A172 (cell line): ENCODE measurements around the gene PLA2G4F. TPM values are rescaled to one million over a fixed set of nuclear protein-coding genes. Genes with fewer than 3 reads are reported as not detected.
A peak's percentile ranks its signal among the peaks of the same experiment; 100 is the strongest.
"Not testable (repeated sequence)": the region's sequence is repeated elsewhere in the genome, so short reads cannot be mapped to it uniquely, and the experiment has no call there.

Experiments
- DNase-seq: peaks from one replicate; pipeline ENCODE4 v3.0.0-alpha.2; 2015; ENCODE audit warnings: low spot score
- total RNA-seq: library from RNA; depleted of rRNA; stranded (reverse); fragments of >200 nt; shearing (Covaris generic); gene quantifications from 2 replicates; pipeline ENCODE4 v1.2.3, GENCODE V29; 2014; rRNA removed

PLA2G4F gene
- total RNA-seq, 1 experiment from 2014 or later: not detected

- DNase-seq: peak; percentile 16
Measured at GRCh38 chr15:42100021-42100800, 56.2 kb downstream of the PLA2G4F start.

GRCh38 chr15:42097018-42097417 is 59.4 kb downstream of the PLA2G4F start:
- DNase-seq: no peak

- no peak for DNase-seq
Measured at GRCh38 chr15:42094512-42094963, 61.9 kb downstream of the PLA2G4F start, which contains the start of gene PLA2G4D. TSS of gene PLA2G4D (minus strand) at chr15:42094562. CDS start at chr15:42094459, 103 bp downstream.

GRCh38 chr15:42093966-42094365 is 62.5 kb downstream of the PLA2G4F start:
- no peak for DNase-seq

- peak; percentile 59 for DNase-seq
Measured at GRCh38 chr15:42092398-42093318, 63.8 kb downstream of the PLA2G4F start.

GRCh38 chr15:42091753-42092397 is 64.6 kb downstream of the PLA2G4F start:
- not testable (repeated sequence) for DNase-seq

- DNase-seq: no peak
Measured at GRCh38 chr15:42090781-42091180, 65.7 kb downstream of the PLA2G4F start.

GRCh38 chr15:42090370-42090769 is 66.1 kb downstream of the PLA2G4F start:
- DNase-seq: no peak

GRCh38 chr15:42089942-42090341 is 66.5 kb downstream of the PLA2G4F start:
- no peak for DNase-seq

Other genes starting within 250 kb of the PLA2G4F start
- gene EHD4, start 184.1 kb downstream of the PLA2G4F start, total RNA-seq: 15.4 and 15.5 TPM in 2 replicates
- not detected in 2 replicates for gene PLA2G4E, start 135.6 kb downstream of the PLA2G4F start, total RNA-seq
- not detected in 2 replicates for gene PLA2G4D, start 62.1 kb downstream of the PLA2G4F start, total RNA-seq
- gene VPS39, start 51.7 kb upstream of the PLA2G4F start, total RNA-seq: 24.0 and 39.7 TPM in 2 replicates
- 11.7 and 20.1 TPM in 2 replicates for gene GANC, start 116.6 kb upstream of the PLA2G4F start, total RNA-seq
- gene TMEM87A, start 116.8 kb upstream of the PLA2G4F start, total RNA-seq: 57.1 and 57.2 TPM in 2 replicates
- gene CAPN3, start 202.9 kb upstream of the PLA2G4F start, total RNA-seq: 0.12 TPM in 1 of 2 replicates, not detected in the other